Measurements from ENCODE around the gene TAX1BP1. TPM values are rescaled to one million over a fixed set of nuclear protein-coding genes. Genes with fewer than 3 reads are reported as not detected.
A peak's percentile ranks its signal among the peaks of the same experiment; 100 is the strongest.

TAX1BP1 gene
- total RNA-seq, 2 experiments from 2014 or later: 27.9 to 49.7 TPM

GRCh38 chr7:27751888-27752660, 12.1 kb downstream of the TAX1BP1 start:
- H3K4me3 ChIP-seq (ENCODE audit: low read depth, low read length, poor library complexity, severe bottlenecking): no peak overlapping the region
- H2AFZ ChIP-seq (ENCODE audit: low read length): no peak overlapping the region
- H3K4me1 ChIP-seq (ENCODE audit: insufficient read depth, low read length, poor library complexity, severe bottlenecking): peaks cover 8% of the 10 kb centered on the region
- no peak overlapping the region for H3K27ac ChIP-seq (ENCODE audit: low read depth, low read length, poor library complexity, severe bottlenecking)
- H3K9me3 ChIP-seq (ENCODE audit: low read length): no peaks in the 10 kb centered on the region
- ChIA-PET POLR2A (interaction anchor here (0.7 to 1.2 kb wide), 2 partner anchors 12 to 56 kb away, joined by 3 to 7 read pairs; partner anchors contain the start of gene TAX1BP1), CTCF (ENCODE audit: unreplicated experiment) (no interaction called here)
- H3K36me3 ChIP-seq (ENCODE audit: insufficient read depth, low read length): peaks cover 54% of the 10 kb centered on the region
- no peaks in the 10 kb centered on the region for H3K9me2 ChIP-seq (ENCODE audit: insufficient read depth, low read length)
- no peak for DNase-seq (ENCODE audit: low spot score)
- peaks cover 1% of the 10 kb centered on the region; the same call in 1 of the 2 replicates for H4K20me1 ChIP-seq (ENCODE audit: insufficient read depth, low read length)
- BruUV-seq (replicated peaks): no TSS peak
- no peak for TF ChIP-seq EZH2phosphoT487 (IDR thresholded peaks at IDR 0.05; ENCODE audit: borderline replicate concordance, low read depth, low read length)
- no peak for TF ChIP-seq CTCF (conservative IDR thresholded peaks at IDR 0.05; ENCODE audit: low read length)
- peaks cover 4% of the 10 kb centered on the region; the same call in 1 of the 2 replicates for H3K79me2 ChIP-seq (ENCODE audit: insufficient read depth, low read depth, low read length)
- intact Hi-C loops (cut with micrococcal nuclease; ENCODE audit: unreplicated experiment): no loop called here
- no peak overlapping the region for H3K4me2 ChIP-seq (ENCODE audit: low read length)

GRCh38 chr7:27753863-27754262, 13.9 kb downstream of the TAX1BP1 start:
- no peak overlapping the region for H3K4me3 ChIP-seq (ENCODE audit: low read depth, low read length, poor library complexity, severe bottlenecking)
- H3K9me2 ChIP-seq (ENCODE audit: insufficient read depth, low read length): no peaks in the 10 kb centered on the region
- intact Hi-C loops (cut with micrococcal nuclease; ENCODE audit: unreplicated experiment): no loop called here
- BruUV-seq (replicated peaks): no TSS peak
- peaks cover 8% of the 10 kb centered on the region for H3K4me1 ChIP-seq (ENCODE audit: insufficient read depth, low read length, poor library complexity, severe bottlenecking)
- H3K27ac ChIP-seq (ENCODE audit: low read depth, low read length, poor library complexity, severe bottlenecking): no peak overlapping the region
- no peaks in the 10 kb centered on the region for H4K20me1 ChIP-seq (ENCODE audit: insufficient read depth, low read length)
- peak overlapping the region; percentile 2; the same call in 1 of the 2 replicates for H3K4me2 ChIP-seq (ENCODE audit: low read length)
- H2AFZ ChIP-seq (ENCODE audit: low read length): no peak overlapping the region
- no peak for TF ChIP-seq CTCF (conservative IDR thresholded peaks at IDR 0.05; ENCODE audit: low read length)
- no peaks in the 10 kb centered on the region for H3K9me3 ChIP-seq (ENCODE audit: low read length)
- ChIA-PET CTCF (ENCODE audit: unreplicated experiment) (no interaction called here), POLR2A (interaction anchor here (1.5 kb wide), 1 partner anchor 10 kb away, joined by 4 read pairs; no protein-coding TSS in a partner anchor)
- DNase-seq (ENCODE audit: low spot score): no peak
- peaks cover 58% of the 10 kb centered on the region for H3K36me3 ChIP-seq (ENCODE audit: insufficient read depth, low read length)
- no peaks in the 10 kb centered on the region for H3K79me2 ChIP-seq (ENCODE audit: insufficient read depth, low read depth, low read length)

GRCh38 chr7:27756298-27756697, 16.3 kb downstream of the TAX1BP1 start:
- Histone ChIP-seq H3K4me1 (ENCODE audit: insufficient read depth, low read length, poor library complexity, severe bottlenecking) (peaks cover 8% of the 10 kb centered on the region), H3K9me2 (ENCODE audit: insufficient read depth, low read length) (no peaks in the 10 kb centered on the region), H3K4me2 (ENCODE audit: low read length) (no peak overlapping the region), H3K36me3 (ENCODE audit: insufficient read depth, low read length) (peaks cover 50% of the 10 kb centered on the region), H2AFZ (ENCODE audit: low read length) (no peak overlapping the region), H3K27ac (ENCODE audit: low read depth, low read length, poor library complexity, severe bottlenecking) (no peak overlapping the region), H4K20me1 (ENCODE audit: insufficient read depth, low read length) (no peaks in the 10 kb centered on the region), H3K79me2 (ENCODE audit: insufficient read depth, low read depth, low read length) (no peaks in the 10 kb centered on the region), H3K4me3 (ENCODE audit: low read depth, low read length, poor library complexity, severe bottlenecking) (no peak overlapping the region), H3K9me3 (ENCODE audit: low read length) (no peaks in the 10 kb centered on the region)
- intact Hi-C loops (cut with micrococcal nuclease; ENCODE audit: unreplicated experiment): no loop called here
- CTCF ChIA-PET (ENCODE audit: unreplicated experiment): no interaction called here
- POLR2A ChIA-PET: no interaction called here
- DNase-seq (ENCODE audit: low spot score): no peak
- TF ChIP-seq CTCF (conservative IDR thresholded peaks at IDR 0.05; ENCODE audit: low read length): no peak
- TF ChIP-seq EZH2phosphoT487 (IDR thresholded peaks at IDR 0.05; ENCODE audit: borderline replicate concordance, low read depth, low read length): no peak
- BruUV-seq (replicated peaks): no TSS peak

Data from OCI-LY7 (cell line).